Thoracic aorta (tissue), 2 donors: ENCODE data around the gene NR5A2. TPM values are rescaled to one million over a fixed set of nuclear protein-coding genes. Genes with fewer than 3 reads are reported as not detected.

Experiments used
- ATAC-seq: fragments of 150-250 bp; one replicate; pipeline ENCODE4 v1.8.0; 2017; ENCODE audit warnings: low read depth; ENCODE audit not compliant: insufficient number of reproducible peaks, low FRiP score
- DNase-seq: peaks from one replicate; pipeline ENCODE4 v3.0.0-alpha.2; 2020; ENCODE audit warnings: low spot score
- H3K27ac ChIP-seq, 2 donors: fragments of 200-600 bp; sonication (generic); 1 replicate in 1 of 2; 2 replicates in 1 of 2; pipeline ENCODE4 v1.5.1; 2016; ENCODE audit warnings: mild to moderate bottlenecking in 2 of 2, moderate library complexity in 2 of 2
- H3K27me3 ChIP-seq: fragments of 200-600 bp; sonication (generic); replicated peaks from 2 replicates; pipeline ENCODE4 v1.6.0; 2016; ENCODE audit warnings: mild to moderate bottlenecking; ENCODE audit not compliant: insufficient read depth
- H3K36me3 ChIP-seq: fragments of 200-600 bp; sonication (generic); one replicate; pipeline ENCODE4 v1.5.1; 2016
- H3K4me1 ChIP-seq, 2 donors: fragments of 200-600 bp; sonication (generic); 1 replicate in 1 of 2; 2 replicates in 1 of 2; pipeline versions ENCODE4 v1.5.1 to v1.6.0; 2016; ENCODE audit warnings: low read depth in 2 of 2, mild to moderate bottlenecking in 1 of 2; ENCODE audit not compliant: control insufficient read depth in 1 of 2
- H3K4me3 ChIP-seq: fragments of 200-600 bp; sonication (generic); 2 replicates; pipeline ENCODE4 v1.5.1; 2016; ENCODE audit warnings: mild to moderate bottlenecking
- H3K9me3 ChIP-seq: fragments of 200-600 bp; sonication (generic); 2 replicates; pipeline ENCODE4 v1.5.1; 2016
- total RNA-seq, 2 donors: library from RNA; depleted of rRNA; stranded (reverse); fragments of >200 nt; gene quantifications; one replicate each; pipeline versions ENCODE4 v1.1.0 to v1.2.3, GENCODE V29; 2016
- TF ChIP-seq, protein P1 (sequence below): fragments of 200-600 bp; sonication (generic); IDR thresholded peaks from one replicate; pipeline ENCODE4 v1.5.1; 2019; ENCODE audit warnings: antibody characterized with exemption

Gene NR5A2
- total RNA-seq, 2 donors from 2014 or later: 2.7 to 3.6 TPM

- Histone ChIP-seq H3K4me3 (no peak overlapping the region), H3K27ac (no peak overlapping the region), H3K27me3 (no peaks in the 10 kb centered on the region), H3K9me3 (no peaks in the 10 kb centered on the region), H3K36me3 (no peaks in the 10 kb centered on the region), H3K4me1 (no peaks in the 10 kb centered on the region)
- ATAC-seq (no peak), DNase-seq (no peak)
- TF ChIP-seq, protein P1, sequence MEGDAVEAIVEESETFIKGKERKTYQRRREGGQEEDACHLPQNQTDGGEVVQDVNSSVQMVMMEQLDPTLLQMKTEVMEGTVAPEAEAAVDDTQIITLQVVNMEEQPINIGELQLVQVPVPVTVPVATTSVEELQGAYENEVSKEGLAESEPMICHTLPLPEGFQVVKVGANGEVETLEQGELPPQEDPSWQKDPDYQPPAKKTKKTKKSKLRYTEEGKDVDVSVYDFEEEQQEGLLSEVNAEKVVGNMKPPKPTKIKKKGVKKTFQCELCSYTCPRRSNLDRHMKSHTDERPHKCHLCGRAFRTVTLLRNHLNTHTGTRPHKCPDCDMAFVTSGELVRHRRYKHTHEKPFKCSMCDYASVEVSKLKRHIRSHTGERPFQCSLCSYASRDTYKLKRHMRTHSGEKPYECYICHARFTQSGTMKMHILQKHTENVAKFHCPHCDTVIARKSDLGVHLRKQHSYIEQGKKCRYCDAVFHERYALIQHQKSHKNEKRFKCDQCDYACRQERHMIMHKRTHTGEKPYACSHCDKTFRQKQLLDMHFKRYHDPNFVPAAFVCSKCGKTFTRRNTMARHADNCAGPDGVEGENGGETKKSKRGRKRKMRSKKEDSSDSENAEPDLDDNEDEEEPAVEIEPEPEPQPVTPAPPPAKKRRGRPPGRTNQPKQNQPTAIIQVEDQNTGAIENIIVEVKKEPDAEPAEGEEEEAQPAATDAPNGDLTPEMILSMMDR: no peak
These were observed 81.1 kb downstream of the NR5A2 start for GRCh38 chr1:200108659-200109058.

GRCh38 chr1:200112290-200112689, 84.8 kb downstream of the NR5A2 start:
- TF ChIP-seq, protein P1: no peak
- H3K36me3 ChIP-seq: no peaks in the 10 kb centered on the region
- no peak for ATAC-seq
- no peaks in the 10 kb centered on the region for H3K9me3 ChIP-seq
- no peak for DNase-seq
- H3K4me3 ChIP-seq: no peak overlapping the region
- no peak overlapping the region for H3K27ac ChIP-seq
- H3K4me1 ChIP-seq: no peaks in the 10 kb centered on the region
- H3K27me3 ChIP-seq: no peaks in the 10 kb centered on the region

DNA sequence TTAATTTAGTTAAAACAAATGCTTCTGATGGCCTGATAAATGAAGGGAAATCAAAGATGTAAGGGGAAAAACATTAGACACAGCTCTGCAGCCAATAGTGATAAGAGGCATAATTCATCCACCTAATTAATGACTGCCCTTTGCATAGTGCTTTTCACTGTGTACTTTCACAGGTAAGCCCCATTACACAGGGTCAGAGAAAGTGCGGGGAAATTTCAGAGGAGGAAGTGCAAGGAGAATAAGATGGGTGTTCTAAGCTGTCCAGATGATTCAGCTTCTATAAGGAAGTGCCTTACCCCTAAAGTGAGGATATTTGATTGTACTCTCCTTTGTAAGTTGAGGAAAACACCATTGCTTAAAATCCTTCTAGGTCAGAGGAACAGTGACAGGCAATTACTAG, 88.0 kb downstream of the NR5A2 start:
- no peak for ATAC-seq
- no peak overlapping the region for H3K27ac ChIP-seq
- H3K36me3 ChIP-seq: no peaks in the 10 kb centered on the region
- TF ChIP-seq, protein P1: no peak
- no peak overlapping the region for H3K4me3 ChIP-seq
- H3K27me3 ChIP-seq: no peaks in the 10 kb centered on the region
- no peak for DNase-seq
- no peaks in the 10 kb centered on the region for H3K4me1 ChIP-seq
- H3K9me3 ChIP-seq: no peaks in the 10 kb centered on the region

- Histone ChIP-seq H3K4me1 (no peaks in the 10 kb centered on the region), H3K9me3 (no peaks in the 10 kb centered on the region), H3K36me3 (no peaks in the 10 kb centered on the region), H3K27me3 (no peaks in the 10 kb centered on the region), H3K27ac (no peak overlapping the region), H3K4me3 (no peak overlapping the region)
- ATAC-seq (no peak), DNase-seq (no peak)
- TF ChIP-seq, protein P1: no peak
These were observed 88.8 kb downstream of the NR5A2 start for GRCh38 chr1:200116324-200116723.

DNA sequence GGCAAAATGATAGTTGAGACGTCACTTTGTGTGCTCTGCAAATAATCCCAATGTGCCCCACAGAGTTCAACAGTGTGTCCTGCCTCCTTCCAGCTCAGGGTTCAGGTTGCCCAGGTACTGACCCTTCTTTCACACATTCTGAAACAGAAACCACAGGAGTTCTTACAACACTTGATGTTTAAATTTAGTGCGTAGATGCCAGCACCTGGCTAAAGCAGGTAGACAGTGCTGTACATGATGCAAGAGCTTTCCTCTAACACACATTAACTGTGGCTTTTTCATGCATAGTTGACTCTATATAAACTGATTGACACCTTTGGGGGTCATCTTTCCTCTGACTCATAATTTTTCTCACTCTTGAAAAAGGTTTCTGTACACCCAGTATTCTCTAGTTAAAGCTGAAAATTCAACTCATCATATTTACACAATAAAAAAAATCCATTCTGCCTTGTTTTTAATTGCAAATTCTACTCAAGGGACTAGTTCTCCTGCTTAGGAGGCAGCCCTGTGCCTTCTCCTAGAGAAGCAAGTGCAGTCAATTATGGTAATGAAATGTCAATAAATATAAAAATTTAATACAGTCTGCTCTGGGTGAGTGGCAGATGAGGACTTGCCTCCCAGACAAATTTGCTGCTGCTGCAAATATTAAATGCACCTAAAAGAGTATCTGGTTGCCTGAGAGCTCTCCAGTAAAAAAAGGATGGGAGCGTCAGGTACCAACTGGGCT, 91.4 kb downstream of the NR5A2 start:
- ATAC-seq (no peak), DNase-seq (no peak)
- Histone ChIP-seq H3K36me3 (no peaks in the 10 kb centered on the region), H3K4me3 (no peak overlapping the region), H3K27me3 (no peaks in the 10 kb centered on the region), H3K27ac (no peak overlapping the region), H3K9me3 (no peaks in the 10 kb centered on the region), H3K4me1 (no peaks in the 10 kb centered on the region)
- TF ChIP-seq, protein P1: no peak
